Stimulated activated memory B cell treated with anti-CD40 and anti-IgM and Interleukin-4, amounts not matched to agents 10 μg/mL and 1 μg/mL and 100 μg/mL, for 72 hours (primary cell): ENCODE data around the gene RPA3.

Experiments used
- ATAC-seq: fragments of 150-1000 bp; cut with Tn5 transposase; 2 replicates; pipeline ENCODE4 v1.10.0; 2021
- H3K27ac Mint-ChIP-seq: one replicate; pipeline ENCODE4 v1.8.0; 2022; ENCODE audit warnings: mild to moderate bottlenecking, mixed read lengths
- H3K27me3 Mint-ChIP-seq: one replicate; pipeline ENCODE4 v1.8.0; 2022; ENCODE audit warnings: mixed read lengths
- H3K36me3 Mint-ChIP-seq: one replicate; pipeline ENCODE4 v1.8.0; 2022; ENCODE audit warnings: mixed read lengths
- H3K4me1 Mint-ChIP-seq: one replicate; pipeline ENCODE4 v1.8.0; 2022; ENCODE audit warnings: mixed read lengths
- H3K4me3 Mint-ChIP-seq: one replicate; pipeline ENCODE4 v1.8.0; 2022; ENCODE audit warnings: mild to moderate bottlenecking, moderate library complexity, mixed read lengths
- H3K9me3 Mint-ChIP-seq: one replicate; pipeline ENCODE4 v1.8.0; 2022; ENCODE audit warnings: mixed read lengths

The RPA3 gene

GRCh38 chr7:7630626-7631329, 87.6 kb downstream of the RPA3 start:
- Mint-ChIP-seq H3K27ac (no peak overlapping the region), H3K9me3 (peaks cover 8% of the 10 kb centered on the region), H3K36me3 (peaks cover 9% of the 10 kb centered on the region), H3K27me3 (no peaks in the 10 kb centered on the region), H3K4me1 (no peaks in the 10 kb centered on the region), H3K4me3 (no peak overlapping the region)
- no peak for ATAC-seq

GRCh38 chr7:7628476-7628875, 89.9 kb downstream of the RPA3 start:
- H3K27ac Mint-ChIP-seq, result no peak overlapping the region
- H3K4me3 Mint-ChIP-seq, result no peak overlapping the region

GRCh38 chr7:7620644-7621210, 97.7 kb downstream of the RPA3 start:
- Mint-ChIP-seq H3K36me3 (peaks cover under 1% of the 10 kb centered on the region), H3K27ac (no peak overlapping the region), H3K9me3 (peaks cover 1% of the 10 kb centered on the region), H3K27me3 (no peaks in the 10 kb centered on the region), H3K4me3 (no peak overlapping the region), H3K4me1 (no peaks in the 10 kb centered on the region)
- ATAC-seq, result no peak

More at GRCh38 chr7:7628476-7628875, 89.9 kb downstream of the RPA3 start:
- H3K36me3 Mint-ChIP-seq, result peaks cover 11% of the 10 kb centered on the region
- no peaks in the 10 kb centered on the region for H3K27me3 Mint-ChIP-seq
- no peaks in the 10 kb centered on the region for H3K4me1 Mint-ChIP-seq
- peaks cover 9% of the 10 kb centered on the region for H3K9me3 Mint-ChIP-seq
- ATAC-seq, result no peak

GRCh38 chr7:7620236-7620635, 98.2 kb downstream of the RPA3 start:
- Mint-ChIP-seq H3K27ac (no peak overlapping the region), H3K36me3 (no peaks in the 10 kb centered on the region), H3K4me1 (no peaks in the 10 kb centered on the region), H3K4me3 (no peak overlapping the region), H3K27me3 (no peaks in the 10 kb centered on the region), H3K9me3 (no peaks in the 10 kb centered on the region)
- no peak for ATAC-seq

- Mint-ChIP-seq H3K27ac (no peak overlapping the region), H3K4me3 (no peak overlapping the region), H3K4me1 (no peaks in the 10 kb centered on the region), H3K36me3 (no peaks in the 10 kb centered on the region), H3K9me3 (no peaks in the 10 kb centered on the region), H3K27me3 (no peaks in the 10 kb centered on the region)
- no peak for ATAC-seq
Measured at GRCh38 chr7:7618410-7618809, 100.0 kb downstream of the RPA3 start.

GRCh38 chr7:7617550-7617949, 100.9 kb downstream of the RPA3 start:
- H3K27ac Mint-ChIP-seq, result no peak overlapping the region
- no peaks in the 10 kb centered on the region for H3K4me1 Mint-ChIP-seq
- no peaks in the 10 kb centered on the region for H3K27me3 Mint-ChIP-seq
- no peak for ATAC-seq
- peaks cover under 1% of the 10 kb centered on the region for H3K36me3 Mint-ChIP-seq
- H3K9me3 Mint-ChIP-seq, result no peaks in the 10 kb centered on the region
- no peak overlapping the region for H3K4me3 Mint-ChIP-seq

- H3K36me3 Mint-ChIP-seq, result peaks cover 4% of the 10 kb centered on the region
- no peak for ATAC-seq
- H3K27ac Mint-ChIP-seq, result no peak overlapping the region
- no peak overlapping the region for H3K4me3 Mint-ChIP-seq
- no peaks in the 10 kb centered on the region for H3K9me3 Mint-ChIP-seq
- H3K27me3 Mint-ChIP-seq, result no peaks in the 10 kb centered on the region
- H3K4me1 Mint-ChIP-seq, result no peaks in the 10 kb centered on the region
Measured at GRCh38 chr7:7614018-7614741, 104.2 kb downstream of the RPA3 start.

GRCh38 chr7:7613210-7613609, 105.2 kb downstream of the RPA3 start:
- Mint-ChIP-seq H3K36me3 (peaks cover 4% of the 10 kb centered on the region), H3K4me1 (no peaks in the 10 kb centered on the region), H3K27ac (no peak overlapping the region), H3K9me3 (no peaks in the 10 kb centered on the region), H3K27me3 (no peaks in the 10 kb centered on the region), H3K4me3 (no peak overlapping the region)
- ATAC-seq, result no peak

- H3K9me3 Mint-ChIP-seq, result no peaks in the 10 kb centered on the region
- H3K4me1 Mint-ChIP-seq, result no peaks in the 10 kb centered on the region
- H3K36me3 Mint-ChIP-seq, result peaks cover 10% of the 10 kb centered on the region
- no peak for ATAC-seq
- H3K27me3 Mint-ChIP-seq, result no peaks in the 10 kb centered on the region
- H3K27ac Mint-ChIP-seq, result no peak overlapping the region
- no peak overlapping the region for H3K4me3 Mint-ChIP-seq
Measured at GRCh38 chr7:7612519-7612918, 105.9 kb downstream of the RPA3 start.

- Mint-ChIP-seq H3K4me1 (no peaks in the 10 kb centered on the region), H3K27me3 (no peaks in the 10 kb centered on the region), H3K9me3 (no peaks in the 10 kb centered on the region), H3K27ac (no peak overlapping the region), H3K4me3 (no peak overlapping the region), H3K36me3 (peaks cover 18% of the 10 kb centered on the region)
- ATAC-seq, result no peak
Measured at GRCh38 chr7:7609330-7609729, 109.1 kb downstream of the RPA3 start.

GRCh38 chr7:7607010-7607409, 111.4 kb downstream of the RPA3 start:
- no peak overlapping the region for H3K27ac Mint-ChIP-seq
- H3K27me3 Mint-ChIP-seq, result no peaks in the 10 kb centered on the region
- H3K4me1 Mint-ChIP-seq, result no peaks in the 10 kb centered on the region
- no peak for ATAC-seq
- no peaks in the 10 kb centered on the region for H3K9me3 Mint-ChIP-seq
- H3K4me3 Mint-ChIP-seq, result no peak overlapping the region
- peaks cover 14% of the 10 kb centered on the region for H3K36me3 Mint-ChIP-seq

GRCh38 chr7:7596176-7596575, 122.2 kb downstream of the RPA3 start:
- Mint-ChIP-seq H3K36me3 (peaks cover 33% of the 10 kb centered on the region), H3K4me3 (no peak overlapping the region), H3K4me1 (no peaks in the 10 kb centered on the region), H3K9me3 (no peaks in the 10 kb centered on the region), H3K27ac (no peak overlapping the region), H3K27me3 (no peaks in the 10 kb centered on the region)
- ATAC-seq, result no peak

- Mint-ChIP-seq H3K9me3 (no peaks in the 10 kb centered on the region), H3K27ac (no peak overlapping the region), H3K27me3 (no peaks in the 10 kb centered on the region), H3K4me1 (no peaks in the 10 kb centered on the region), H3K36me3 (peaks cover 33% of the 10 kb centered on the region), H3K4me3 (no peak overlapping the region)
- ATAC-seq, result no peak
Measured at GRCh38 chr7:7595451-7595850, 123.0 kb downstream of the RPA3 start.
